ENCODE results near the gene GFPT2.

GRCh38 chr5:180364306-180364856 is 11.2 kb upstream of the GFPT2 start:
- no peak for TF ChIP-seq POLR2A (IDR thresholded peaks at IDR 0.05)
- TF ChIP-seq CTCF (IDR thresholded peaks at IDR 0.05), result no peak
